DND-41 (cell line): ENCODE data around the gene PPP2R1A.
A peak's percentile ranks its signal among the peaks of the same experiment; 100 is the strongest.

ENCODE experiments used
- ATAC-seq: fragments of 200-7000 bp; cut with Tn5 transposase; 3 replicates; pipeline ENCODE4 v1.9.1; 2021; ENCODE audit warnings: low read depth; ENCODE audit not compliant: insufficient read depth
- DNase-seq: peaks from one replicate; pipeline ENCODE4 v3.0.0-alpha.2; 2020
- H2AFZ ChIP-seq: 2 replicates; pipeline ENCODE4 v1.6.0; 2012; ENCODE audit warnings: low read depth, low read length
- H3K27ac ChIP-seq: 2 replicates; pipeline ENCODE4 v1.5.1; 2012; ENCODE audit warnings: low read length, inconsistent platforms
- H3K27me3 ChIP-seq: fragments of 200-600 bp; sonication (generic); 2 replicates; pipeline ENCODE4 v1.6.0; 2012; ENCODE audit warnings: low read length, mild to moderate bottlenecking, inconsistent platforms; ENCODE audit not compliant: insufficient read depth, poor library complexity
- H3K36me3 ChIP-seq: 2 replicates; pipeline ENCODE4 v1.5.1; 2012; ENCODE audit warnings: low read length, inconsistent platforms; ENCODE audit not compliant: insufficient read depth
- H3K4me1 ChIP-seq: 2 replicates; pipeline ENCODE4 v1.5.1; 2012; ENCODE audit warnings: mild to moderate bottlenecking, low read length; ENCODE audit not compliant: insufficient read depth
- H3K4me2 ChIP-seq: 2 replicates; pipeline ENCODE4 v1.6.0; 2012; ENCODE audit warnings: mild to moderate bottlenecking, moderate library complexity, low read length, inconsistent platforms; ENCODE audit not compliant: insufficient read depth
- H3K4me3 ChIP-seq, 2 experiments: fragments of 200-600 bp in 1 of 2; shearing (Covaris generic) in 1 of 2; 2 replicates each; pipeline ENCODE4 v1.5.1; 2012 to 2016; ENCODE audit warnings: inconsistent platforms in 2 of 2, low read length in 2 of 2, mild to moderate bottlenecking in 2 of 2, low read depth in 1 of 2, moderate library complexity in 1 of 2
- H3K79me2 ChIP-seq: 2 replicates; pipeline ENCODE4 v1.6.0; 2012; ENCODE audit warnings: low read length, inconsistent platforms; ENCODE audit not compliant: insufficient read depth
- H3K9ac ChIP-seq: 2 replicates; pipeline ENCODE4 v1.6.0; 2012; ENCODE audit warnings: low read depth, mild to moderate bottlenecking, inconsistent platforms, low read length, moderate library complexity
- H3K9me3 ChIP-seq: 2 replicates; pipeline ENCODE4 v1.5.1; 2012; ENCODE audit warnings: low read length, moderate library complexity, mild to moderate bottlenecking, inconsistent platforms; ENCODE audit not compliant: insufficient read depth, severe bottlenecking
- H4K20me1 ChIP-seq: 2 replicates; pipeline ENCODE4 v1.6.0; 2012; ENCODE audit warnings: low read length; ENCODE audit not compliant: insufficient read depth
- EZH2 ChIP-seq: IDR thresholded peaks from 3 replicates; pipeline ENCODE4 v1.6.1; 2012; ENCODE audit warnings: borderline replicate concordance, low read depth, mild to moderate bottlenecking, moderate library complexity, low read length, inconsistent platforms; ENCODE audit not compliant: severe bottlenecking
- TF ChIP-seq, protein P1 (sequence below): IDR thresholded peaks from 2 replicates; pipeline ENCODE4 v1.5.1; 2012; ENCODE audit warnings: borderline replicate concordance, low read length, moderate library complexity, mild to moderate bottlenecking; ENCODE audit not compliant: poor library complexity, severe bottlenecking; ENCODE audit errors: extremely low read depth

Gene PPP2R1A

DNA sequence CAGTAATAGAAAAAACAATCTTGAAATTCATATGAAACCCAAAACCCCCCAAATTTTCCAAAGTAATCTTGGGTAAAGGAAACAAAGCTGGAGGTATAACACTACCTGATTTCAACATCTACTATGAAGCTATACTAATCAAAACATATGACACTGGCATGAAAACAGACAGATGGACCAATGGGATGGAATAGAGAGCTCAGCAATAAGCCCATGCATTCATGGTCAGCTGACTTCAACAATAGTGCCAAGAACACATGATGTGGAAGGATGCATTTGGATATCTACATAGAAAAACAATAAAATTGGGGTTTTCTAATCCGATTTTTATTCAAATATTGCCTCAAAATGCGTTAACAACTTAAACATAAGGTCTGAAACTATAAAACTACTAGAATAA, 47.3 kb downstream of the PPP2R1A start:
- H3K36me3 ChIP-seq: no peaks in the 10 kb centered on the region
- no peaks in the 10 kb centered on the region for H4K20me1 ChIP-seq
- H3K9ac ChIP-seq: no peak overlapping the region
- no peak for ATAC-seq
- no peak for DNase-seq
- H3K9me3 ChIP-seq: no peaks in the 10 kb centered on the region
- H2AFZ ChIP-seq: no peak overlapping the region
- no peak overlapping the region for H3K27ac ChIP-seq
- TF ChIP-seq, protein P1, sequence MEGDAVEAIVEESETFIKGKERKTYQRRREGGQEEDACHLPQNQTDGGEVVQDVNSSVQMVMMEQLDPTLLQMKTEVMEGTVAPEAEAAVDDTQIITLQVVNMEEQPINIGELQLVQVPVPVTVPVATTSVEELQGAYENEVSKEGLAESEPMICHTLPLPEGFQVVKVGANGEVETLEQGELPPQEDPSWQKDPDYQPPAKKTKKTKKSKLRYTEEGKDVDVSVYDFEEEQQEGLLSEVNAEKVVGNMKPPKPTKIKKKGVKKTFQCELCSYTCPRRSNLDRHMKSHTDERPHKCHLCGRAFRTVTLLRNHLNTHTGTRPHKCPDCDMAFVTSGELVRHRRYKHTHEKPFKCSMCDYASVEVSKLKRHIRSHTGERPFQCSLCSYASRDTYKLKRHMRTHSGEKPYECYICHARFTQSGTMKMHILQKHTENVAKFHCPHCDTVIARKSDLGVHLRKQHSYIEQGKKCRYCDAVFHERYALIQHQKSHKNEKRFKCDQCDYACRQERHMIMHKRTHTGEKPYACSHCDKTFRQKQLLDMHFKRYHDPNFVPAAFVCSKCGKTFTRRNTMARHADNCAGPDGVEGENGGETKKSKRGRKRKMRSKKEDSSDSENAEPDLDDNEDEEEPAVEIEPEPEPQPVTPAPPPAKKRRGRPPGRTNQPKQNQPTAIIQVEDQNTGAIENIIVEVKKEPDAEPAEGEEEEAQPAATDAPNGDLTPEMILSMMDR: no peak
- no peaks in the 10 kb centered on the region for H3K27me3 ChIP-seq
- no peaks in the 10 kb centered on the region for H3K4me1 ChIP-seq
- H3K4me3 ChIP-seq: no peak overlapping the region
- H3K79me2 ChIP-seq: no peaks in the 10 kb centered on the region
- no peak overlapping the region for H3K4me2 ChIP-seq

- TF ChIP-seq, protein P1: peak; percentile 98
- TF ChIP-seq EZH2: no peak
These were observed 48.0 kb downstream of the PPP2R1A start for GRCh38 chr19:52237771-52238400.

GRCh38 chr19:52244021-52244420, 54.2 kb downstream of the PPP2R1A start:
- no peak overlapping the region for H3K4me2 ChIP-seq
- no peaks in the 10 kb centered on the region for H3K9me3 ChIP-seq
- H3K4me3 ChIP-seq: no peak overlapping the region
- H3K27ac ChIP-seq: no peak overlapping the region
- H3K27me3 ChIP-seq: no peaks in the 10 kb centered on the region
- H3K4me1 ChIP-seq: no peaks in the 10 kb centered on the region
- TF ChIP-seq, protein P1: no peak
- no peak for TF ChIP-seq EZH2
- no peaks in the 10 kb centered on the region for H3K36me3 ChIP-seq
- ATAC-seq: no peak
- H2AFZ ChIP-seq: no peak overlapping the region
- DNase-seq: no peak
- no peak overlapping the region for H3K9ac ChIP-seq
- no peaks in the 10 kb centered on the region for H4K20me1 ChIP-seq
- H3K79me2 ChIP-seq: no peaks in the 10 kb centered on the region

More at GRCh38 chr19:52237771-52238400, 48.0 kb downstream of the PPP2R1A start:
- Histone ChIP-seq H2AFZ (no peak overlapping the region), H4K20me1 (no peaks in the 10 kb centered on the region), H3K4me1 (no peaks in the 10 kb centered on the region), H3K9ac (no peak overlapping the region), H3K4me3 (no peak overlapping the region), H3K9me3 (no peaks in the 10 kb centered on the region), H3K36me3 (no peaks in the 10 kb centered on the region), H3K27ac (no peak overlapping the region), H3K79me2 (no peaks in the 10 kb centered on the region), H3K27me3 (no peaks in the 10 kb centered on the region), H3K4me2 (no peak overlapping the region)
- DNase-seq (peak; percentile 65), ATAC-seq (peak; percentile 73)

GRCh38 chr19:52248241-52248640, 58.4 kb downstream of the PPP2R1A start:
- no peak overlapping the region for H3K4me3 ChIP-seq
- ATAC-seq (peak; percentile 94), DNase-seq (peak; percentile 72)
- no peaks in the 10 kb centered on the region for H4K20me1 ChIP-seq
- no peaks in the 10 kb centered on the region for H3K36me3 ChIP-seq
- no peaks in the 10 kb centered on the region for H3K79me2 ChIP-seq
- H3K4me2 ChIP-seq: no peak overlapping the region
- no peak overlapping the region for H3K27ac ChIP-seq
- no peaks in the 10 kb centered on the region for H3K9me3 ChIP-seq
- no peak overlapping the region for H2AFZ ChIP-seq
- TF ChIP-seq EZH2: no peak
- TF ChIP-seq, protein P1: peak; percentile 78
- H3K27me3 ChIP-seq: no peaks in the 10 kb centered on the region
- no peaks in the 10 kb centered on the region for H3K4me1 ChIP-seq
- no peak overlapping the region for H3K9ac ChIP-seq
